ENCODE measurements around the gene NPY.

Gene NPY

DNA sequence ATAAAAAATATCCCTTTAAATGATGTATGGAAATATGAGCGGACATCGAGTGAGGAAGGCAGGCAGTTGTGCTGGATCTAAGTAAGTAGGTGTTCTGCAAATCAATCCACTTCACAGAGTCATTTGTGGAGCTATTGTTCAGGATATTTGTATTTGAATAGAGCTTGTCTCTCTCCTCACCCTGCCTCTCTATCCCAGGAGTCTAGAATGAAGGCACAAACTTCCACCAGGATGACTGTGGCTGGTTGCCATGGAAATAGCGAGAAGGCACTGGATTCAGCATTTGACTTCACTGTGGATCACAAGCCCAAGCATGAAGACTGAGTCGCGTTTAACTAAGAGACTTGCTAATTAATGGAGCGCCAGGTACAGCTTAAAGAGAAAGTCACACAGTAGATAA lies 53.2 kb downstream of the NPY start:
- H3K36me3 ChIP-seq (ENCODE audit: control insufficient read depth, insufficient read depth, low read length), result no peaks in the 10 kb centered on the region

GRCh38 chr7:24339575-24339974 lies 55.6 kb downstream of the NPY start:
- 77 to 89% methylated on average over 5 of the region's 5 CpGs for WGBS, 2 experiments (ENCODE audit: insufficient coverage in 2 of 2)
- Histone ChIP-seq H3K4me1 (ENCODE audit: control insufficient read depth, insufficient read depth, low read length, poor library complexity, severe bottlenecking) (no peaks in the 10 kb centered on the region), H3K27ac (ENCODE audit: low read depth, low read length, severe bottlenecking) (no peak overlapping the region), H3K9me3 (ENCODE audit: control insufficient read depth, low read length) (no peaks in the 10 kb centered on the region), H3K36me3 (ENCODE audit: control insufficient read depth, insufficient read depth, low read length) (no peaks in the 10 kb centered on the region), H3K4me3 (ENCODE audit: extremely low read depth, insufficient read depth, low read length, poor library complexity, severe bottlenecking) (no peak overlapping the region)

More for the DNA sequence above, 53.2 kb downstream of the NPY start:
- WGBS, 2 experiments (ENCODE audit: insufficient coverage in 2 of 2), result 7 to 21% methylated on average over 4 to 5 of the region's 6 CpGs
- Histone ChIP-seq H3K4me1 (ENCODE audit: control insufficient read depth, insufficient read depth, low read length, poor library complexity, severe bottlenecking) (no peaks in the 10 kb centered on the region), H3K4me3 (ENCODE audit: extremely low read depth, insufficient read depth, low read length, poor library complexity, severe bottlenecking) (no peak overlapping the region), H3K27ac (ENCODE audit: low read depth, low read length, severe bottlenecking) (no peak overlapping the region), H3K9me3 (ENCODE audit: control insufficient read depth, low read length) (no peaks in the 10 kb centered on the region)

- no peak overlapping the region for H3K27ac ChIP-seq (ENCODE audit: low read depth, low read length, severe bottlenecking)
- H3K4me3 ChIP-seq (ENCODE audit: extremely low read depth, insufficient read depth, low read length, poor library complexity, severe bottlenecking), result no peak overlapping the region
- H3K9me3 ChIP-seq (ENCODE audit: control insufficient read depth, low read length), result no peaks in the 10 kb centered on the region
- H3K36me3 ChIP-seq (ENCODE audit: control insufficient read depth, insufficient read depth, low read length), result no peaks in the 10 kb centered on the region
- H3K4me1 ChIP-seq (ENCODE audit: control insufficient read depth, insufficient read depth, low read length, poor library complexity, severe bottlenecking), result no peaks in the 10 kb centered on the region
- 81 to 91% methylated on average over 3 of the region's 3 CpGs for WGBS, 2 experiments (ENCODE audit: insufficient coverage in 2 of 2)
Observed at GRCh38 chr7:24340727-24341126, 56.7 kb downstream of the NPY start.

Measured in mesodermal cell (in vitro differentiated cells).